Left ventricle myocardium inferior (tissue), 1 donor: Measurements from ENCODE around the gene ACCSL. TPM values are rescaled to one million over a fixed set of nuclear protein-coding genes. Genes with fewer than 3 reads are reported as not detected.

Experiments
- DNase-seq: peaks from one replicate; pipeline ENCODE4 v3.0.0-alpha.2; 2020
- H3K27ac ChIP-seq: fragments of 200-600 bp; replicated peaks from 2 replicates; pipeline ENCODE4 v1.8.0; 2021
- H3K27me3 ChIP-seq: fragments of 200-600 bp; 2 replicates; pipeline ENCODE4 v1.8.0; 2021; ENCODE audit warnings: low read depth
- H3K36me3 ChIP-seq: fragments of 200-600 bp; 2 replicates; pipeline ENCODE4 v1.8.0; 2021
- H3K4me1 ChIP-seq: fragments of 200-600 bp; 2 replicates; pipeline ENCODE4 v1.8.0; 2021
- H3K4me3 ChIP-seq: fragments of 200-600 bp; 2 replicates; pipeline ENCODE4 v1.8.0; 2021; ENCODE audit warnings: mild to moderate bottlenecking, moderate library complexity
- H3K9me3 ChIP-seq: fragments of 200-600 bp; replicated peaks from 2 replicates; pipeline ENCODE4 v1.8.0; 2021
- CTCF ChIP-seq: fragments of 200-600 bp; IDR thresholded peaks from 2 replicates; pipeline ENCODE4 v1.8.0; 2021; ENCODE audit warnings: antibody characterized with exemption, mild to moderate bottlenecking, borderline replicate concordance
- intact Hi-C: fragments of 100-400 bp; cut with micrococcal nuclease; formaldehyde crosslinking; loops from one replicate; pipeline ENCODE4 v1.11.0; 2022
- total RNA-seq: library from RNA; stranded (reverse); fragmentation: NEBNext Ultra II Directional; extraction: Animal tissue kit (Norgen Biotek cat#: 25700); gene quantifications from one replicate; pipeline ENCODE4 v1.2.1, GENCODE V29; 2021
- donor health status: DM: no; HTN: yes; CAD: no; lungs with severe emphysema.

Gene ACCSL
- total RNA-seq, 1 donor from 2014 or later: not detected

DNA sequence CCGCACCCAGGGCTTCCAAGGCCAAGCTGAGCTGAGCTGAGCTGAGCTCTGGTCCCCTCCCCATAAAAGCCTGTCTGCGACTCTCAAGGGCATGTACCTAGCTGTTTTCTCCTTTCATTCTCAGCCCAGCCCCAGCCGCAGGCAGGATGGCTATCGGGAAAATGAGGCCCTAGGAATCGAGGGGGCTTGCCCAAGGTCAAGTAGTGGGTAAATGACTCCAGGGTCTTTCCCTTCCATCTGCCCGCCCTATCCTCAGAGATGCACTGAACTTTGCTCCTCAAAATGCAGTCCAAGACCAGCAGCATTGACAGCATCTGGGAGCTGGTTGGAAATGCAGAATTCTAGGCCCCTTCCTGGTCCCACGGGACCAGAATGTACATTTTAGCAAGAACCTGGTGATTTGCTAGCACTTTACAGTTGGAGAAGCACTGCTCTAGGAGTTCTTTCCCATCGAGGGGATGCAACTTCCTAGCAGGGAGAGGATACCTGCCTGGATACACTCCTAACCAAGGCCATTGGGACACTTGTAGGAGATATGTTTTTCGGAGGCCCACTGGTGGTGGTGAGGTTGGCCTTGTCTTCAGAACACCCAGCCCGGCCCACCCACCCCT lies 43.2 kb upstream of the ACCSL start:
- Histone ChIP-seq H3K9me3 (no peaks in the 10 kb centered on the region), H3K27ac (no peak overlapping the region), H3K4me3 (no peak overlapping the region), H3K4me1 (no peaks in the 10 kb centered on the region), H3K36me3 (no peaks in the 10 kb centered on the region), H3K27me3 (no peaks in the 10 kb centered on the region)
- DNase-seq: no peak
- TF ChIP-seq CTCF: no peak
- intact Hi-C loops: no loop called here

DNA sequence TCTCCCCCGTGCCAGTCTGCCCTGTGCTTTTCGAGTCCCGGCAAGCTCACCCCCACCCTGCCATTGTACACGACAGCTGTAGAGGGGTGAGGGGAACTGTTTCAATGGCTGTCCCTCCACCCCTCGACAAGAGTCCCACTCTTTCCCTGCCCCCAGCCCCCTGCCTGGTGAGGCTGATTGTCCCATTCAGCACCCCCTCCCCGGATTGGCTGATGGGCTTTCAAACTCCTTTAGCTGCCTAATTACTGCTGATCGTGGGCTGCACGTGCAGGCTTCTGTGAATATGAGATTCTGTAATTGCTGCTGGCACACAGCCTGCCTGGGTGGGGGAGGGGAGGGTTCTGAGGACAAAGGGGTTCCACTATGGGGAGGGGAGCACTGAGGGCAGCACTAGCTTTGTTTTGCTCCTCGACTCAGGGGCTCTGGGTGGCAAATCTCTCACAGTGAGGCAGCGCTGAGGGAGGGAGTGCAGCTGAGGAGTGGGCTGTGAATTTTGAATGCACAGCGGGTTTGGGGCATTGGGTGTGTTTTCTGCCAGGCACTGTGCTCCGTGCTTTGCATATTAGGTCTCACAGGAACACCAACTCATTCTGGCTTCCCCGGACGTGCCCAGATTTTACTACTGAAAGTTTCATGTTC lies 42.6 kb upstream of the ACCSL start:
- H3K27me3 ChIP-seq: no peaks in the 10 kb centered on the region
- no peaks in the 10 kb centered on the region for H3K4me1 ChIP-seq
- no peak for DNase-seq
- H3K36me3 ChIP-seq: no peaks in the 10 kb centered on the region
- no peak overlapping the region for H3K4me3 ChIP-seq
- intact Hi-C loops: no loop called here
- no peak overlapping the region for H3K27ac ChIP-seq
- no peak for TF ChIP-seq CTCF
- H3K9me3 ChIP-seq: no peaks in the 10 kb centered on the region

GRCh38 chr11:44005956-44006355 lies 41.8 kb upstream of the ACCSL start:
- Histone ChIP-seq H3K4me3 (no peak overlapping the region), H3K9me3 (no peaks in the 10 kb centered on the region), H3K4me1 (no peaks in the 10 kb centered on the region), H3K27me3 (no peaks in the 10 kb centered on the region), H3K36me3 (no peaks in the 10 kb centered on the region), H3K27ac (peak overlapping the region; percentile 54)
- TF ChIP-seq CTCF: no peak
- intact Hi-C loops: no loop called here
- DNase-seq: no peak

DNA sequence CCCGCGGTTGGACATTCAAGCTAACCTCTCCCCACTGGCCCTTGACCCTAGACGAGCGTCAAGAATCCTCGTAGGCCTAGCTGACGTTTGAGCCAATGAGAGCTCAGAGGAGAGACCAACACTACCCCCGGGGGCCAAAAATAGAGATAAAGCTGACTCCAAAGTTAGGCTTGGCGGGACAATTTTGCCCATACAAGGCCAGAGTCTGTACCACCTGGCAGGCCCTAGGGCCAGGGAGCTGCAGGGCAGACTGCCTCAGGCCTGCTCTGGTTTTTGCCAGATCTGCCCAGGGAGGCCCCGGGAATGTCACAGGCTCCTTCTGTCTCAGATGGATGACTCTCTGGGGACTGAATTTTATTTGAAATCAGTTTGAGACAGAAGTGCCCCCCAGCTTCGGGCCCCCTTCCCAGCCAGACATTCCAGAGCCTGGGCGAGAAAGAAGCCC lies 40.8 kb upstream of the ACCSL start:
- Histone ChIP-seq H3K27ac (peak overlapping the region; percentile 62), H3K4me3 (no peak overlapping the region), H3K4me1 (no peaks in the 10 kb centered on the region), H3K36me3 (no peaks in the 10 kb centered on the region), H3K9me3 (no peaks in the 10 kb centered on the region), H3K27me3 (no peaks in the 10 kb centered on the region)
- TF ChIP-seq CTCF: no peak
- DNase-seq: no peak
- intact Hi-C loops: no loop called here

DNA sequence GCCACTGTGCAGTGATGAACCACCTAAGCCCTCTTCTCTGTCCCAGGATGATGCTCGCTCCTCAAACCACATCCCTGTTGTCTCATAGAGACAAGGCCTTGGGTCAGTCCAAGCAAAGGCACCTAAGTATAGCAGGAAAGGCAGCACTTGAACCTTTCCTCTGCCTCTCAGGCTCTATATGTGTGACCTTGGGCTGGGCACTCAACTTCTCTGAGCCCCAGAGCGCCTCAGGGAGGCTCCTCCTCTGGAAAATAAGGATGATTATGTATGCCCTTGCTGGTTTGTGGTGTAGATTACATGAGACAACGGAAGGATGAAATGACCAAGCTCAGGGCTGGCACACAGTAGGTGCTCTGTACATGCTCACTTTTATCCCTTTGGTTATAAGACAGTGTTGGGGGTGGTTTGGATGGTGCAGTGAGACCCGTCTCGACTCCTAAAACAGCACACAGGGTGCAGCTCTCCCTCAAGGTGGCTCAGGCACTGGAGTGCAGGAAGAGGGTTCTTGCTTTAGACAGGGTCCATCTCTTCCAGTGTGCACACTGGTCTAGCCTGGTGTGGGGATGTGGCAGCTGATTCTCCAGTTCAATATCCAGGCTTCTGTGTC lies 40.2 kb upstream of the ACCSL start:
- intact Hi-C loops: no loop called here
- no peaks in the 10 kb centered on the region for H3K36me3 ChIP-seq
- no peaks in the 10 kb centered on the region for H3K4me1 ChIP-seq
- no peak overlapping the region for H3K4me3 ChIP-seq
- DNase-seq: no peak
- TF ChIP-seq CTCF: no peak
- no peaks in the 10 kb centered on the region for H3K27me3 ChIP-seq
- peak overlapping the region; percentile 62 for H3K27ac ChIP-seq
- no peaks in the 10 kb centered on the region for H3K9me3 ChIP-seq
